Measurements from ENCODE around the gene RYR3.
"Not testable (repeated sequence)": the region's sequence is repeated elsewhere in the genome, so short reads cannot be mapped to it uniquely, and the experiment has no call there.

The RYR3 gene

DNA sequence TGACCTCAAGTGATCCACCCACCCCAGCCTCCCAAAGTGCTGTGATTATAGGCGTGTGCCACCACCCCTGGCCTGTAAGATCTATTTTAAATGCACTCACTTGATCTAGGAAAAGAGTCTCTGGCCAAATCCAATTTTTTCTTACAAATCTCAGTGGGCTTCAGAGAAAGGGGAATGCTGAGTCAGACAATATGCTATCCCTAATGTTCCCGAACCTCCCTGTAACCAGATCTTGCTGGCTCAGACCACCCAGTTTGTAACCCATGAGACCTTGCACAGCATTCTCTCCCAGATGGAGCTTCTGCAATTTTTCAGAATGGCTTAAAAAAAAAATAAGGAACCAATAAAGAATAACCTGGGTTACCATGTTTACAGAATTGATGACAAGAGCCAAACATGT, 205.8 kb downstream of the RYR3 start:
- DNase-seq (ENCODE audit: low spot score): no peak

DNA sequence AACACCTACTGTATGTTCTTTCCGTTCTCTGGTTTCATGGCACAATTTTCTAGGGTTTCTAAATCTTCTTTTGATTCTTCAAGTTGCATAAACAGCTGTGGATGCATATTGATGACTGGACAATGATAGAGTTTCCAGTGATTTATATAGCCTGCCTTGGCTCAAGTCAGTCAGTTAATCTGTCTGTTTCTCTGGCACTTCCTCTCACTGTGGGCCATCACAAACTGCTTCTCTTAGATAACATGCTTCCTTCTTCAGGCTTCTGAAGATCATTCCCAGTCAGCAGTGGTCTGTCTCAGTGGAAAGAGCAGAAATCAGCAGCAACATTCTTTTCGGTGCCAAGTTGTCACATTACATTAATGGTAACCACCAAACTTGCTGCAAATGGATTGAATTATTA, 207.2 kb downstream of the RYR3 start:
- DNase-seq (ENCODE audit: low spot score): no peak

DNA sequence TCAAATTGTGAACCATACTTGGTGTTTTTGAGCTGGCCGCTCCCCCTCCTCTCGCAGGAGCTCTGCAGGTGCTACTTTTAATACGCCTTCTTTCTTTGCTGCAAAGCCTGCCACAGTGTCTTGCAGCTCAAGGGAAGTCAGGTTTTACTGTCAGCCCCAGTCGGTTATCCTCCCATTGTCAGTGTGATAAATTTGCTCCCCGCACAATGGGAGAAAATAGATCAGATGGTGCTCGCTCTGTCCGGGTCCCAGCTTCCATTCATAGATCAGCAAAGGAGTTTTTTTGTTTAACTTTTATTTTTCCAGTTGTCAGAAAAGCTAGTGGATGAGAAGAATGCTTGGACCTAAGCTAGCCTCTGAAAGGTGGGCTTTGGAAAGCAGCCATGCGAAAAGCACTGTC, 207.7 kb downstream of the RYR3 start:
- DNase-seq (ENCODE audit: low spot score): no peak

DNA sequence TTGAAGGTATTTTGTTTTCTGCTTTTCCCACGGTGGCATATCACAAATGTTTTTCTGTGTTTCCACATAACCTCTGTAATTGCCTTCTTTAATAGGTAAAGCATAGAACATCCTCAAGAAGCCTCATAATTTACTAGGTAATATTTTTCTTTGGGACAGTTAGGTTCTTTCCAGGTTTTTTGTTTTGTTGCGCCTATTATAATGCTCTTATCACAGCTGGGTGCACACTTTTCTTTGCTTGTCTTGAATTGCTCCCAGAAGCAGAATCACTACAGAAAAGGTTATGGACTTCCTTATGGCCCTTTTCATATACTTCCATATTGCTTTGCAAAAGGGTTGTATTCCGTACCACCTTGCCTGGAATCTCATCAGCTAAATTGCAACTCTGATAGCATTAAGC, 213.5 kb downstream of the RYR3 start:
- no peak for DNase-seq (ENCODE audit: low spot score)

DNA sequence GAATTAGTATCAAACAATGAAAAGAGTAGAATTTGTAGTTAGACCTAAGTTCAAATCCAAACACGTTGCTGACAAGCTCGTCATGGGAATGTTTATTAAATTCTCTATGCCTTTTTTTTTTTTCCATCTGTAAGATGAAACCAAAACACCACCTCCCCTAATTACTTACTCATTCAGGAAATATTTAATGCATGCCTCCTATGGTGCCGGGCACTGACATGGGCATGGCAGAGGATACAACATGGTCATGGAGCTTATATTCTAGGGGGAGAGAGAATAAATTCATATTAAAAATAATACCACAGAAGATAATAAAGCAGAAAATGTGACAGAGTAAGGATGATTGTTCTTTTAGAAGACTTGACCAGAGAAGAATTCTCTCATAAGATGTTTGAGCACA, 215.8 kb downstream of the RYR3 start:
- no peak for DNase-seq (ENCODE audit: low spot score)

DNA sequence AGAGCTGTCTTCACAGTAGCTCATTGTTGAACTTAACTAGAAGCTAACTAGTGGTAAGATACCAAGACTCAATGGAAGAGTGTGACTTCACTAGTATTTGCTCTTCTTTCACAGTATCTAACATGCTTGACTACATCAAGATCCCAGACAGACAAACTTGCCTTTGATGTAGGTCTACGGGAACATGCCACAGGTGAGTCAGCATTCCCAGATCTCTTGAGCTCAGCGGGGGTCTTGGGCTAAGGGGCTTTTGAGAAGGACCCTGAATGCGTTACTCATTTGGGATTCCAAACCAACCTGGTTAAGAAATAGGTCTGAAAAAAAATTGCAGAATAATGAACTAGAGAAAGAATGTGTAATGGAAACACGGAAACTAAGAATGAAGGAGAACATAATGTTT, 222.4 kb downstream of the RYR3 start:
- no peak for DNase-seq (ENCODE audit: low spot score)

DNA sequence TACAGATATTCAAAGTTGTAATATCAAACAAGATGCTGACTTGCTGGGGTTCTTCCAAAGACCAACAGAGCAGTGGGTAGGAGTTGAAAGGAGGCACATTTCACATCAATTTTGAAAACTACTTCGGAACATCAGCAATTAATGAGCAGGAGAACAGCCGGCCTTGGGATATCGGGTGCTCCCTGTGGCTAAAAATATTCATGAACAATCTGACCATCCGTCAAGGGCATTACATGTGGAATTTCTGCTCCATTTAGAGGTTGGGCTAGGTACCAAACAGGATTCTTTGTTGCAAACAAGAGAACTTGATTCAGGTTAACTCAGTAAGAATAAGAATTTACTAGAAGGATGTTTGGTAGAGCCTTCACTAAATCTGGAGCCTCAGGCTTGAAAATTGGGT, 223.9 kb downstream of the RYR3 start:
- DNase-seq (ENCODE audit: low spot score): no peak

DNA sequence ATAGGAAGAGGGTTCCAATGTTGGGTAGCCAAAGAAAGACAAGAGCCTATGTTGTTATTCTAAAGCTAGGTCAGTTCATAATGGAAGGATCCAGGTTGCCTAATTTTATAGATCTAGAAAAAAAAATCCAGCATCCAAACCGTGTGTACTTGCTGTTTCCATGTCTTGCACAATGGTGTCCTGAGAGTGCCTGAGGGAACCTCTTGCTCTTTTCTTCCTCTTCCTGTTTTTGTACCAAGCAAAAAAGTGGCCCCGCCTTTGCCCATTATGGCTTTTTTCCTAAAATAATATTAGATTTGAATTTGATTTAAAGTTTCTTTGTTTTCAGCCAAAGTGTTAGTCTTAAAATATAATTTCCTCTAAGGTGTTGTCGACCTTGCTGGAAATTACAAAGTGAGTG, 224.4 kb downstream of the RYR3 start:
- DNase-seq (ENCODE audit: low spot score): no peak

DNA sequence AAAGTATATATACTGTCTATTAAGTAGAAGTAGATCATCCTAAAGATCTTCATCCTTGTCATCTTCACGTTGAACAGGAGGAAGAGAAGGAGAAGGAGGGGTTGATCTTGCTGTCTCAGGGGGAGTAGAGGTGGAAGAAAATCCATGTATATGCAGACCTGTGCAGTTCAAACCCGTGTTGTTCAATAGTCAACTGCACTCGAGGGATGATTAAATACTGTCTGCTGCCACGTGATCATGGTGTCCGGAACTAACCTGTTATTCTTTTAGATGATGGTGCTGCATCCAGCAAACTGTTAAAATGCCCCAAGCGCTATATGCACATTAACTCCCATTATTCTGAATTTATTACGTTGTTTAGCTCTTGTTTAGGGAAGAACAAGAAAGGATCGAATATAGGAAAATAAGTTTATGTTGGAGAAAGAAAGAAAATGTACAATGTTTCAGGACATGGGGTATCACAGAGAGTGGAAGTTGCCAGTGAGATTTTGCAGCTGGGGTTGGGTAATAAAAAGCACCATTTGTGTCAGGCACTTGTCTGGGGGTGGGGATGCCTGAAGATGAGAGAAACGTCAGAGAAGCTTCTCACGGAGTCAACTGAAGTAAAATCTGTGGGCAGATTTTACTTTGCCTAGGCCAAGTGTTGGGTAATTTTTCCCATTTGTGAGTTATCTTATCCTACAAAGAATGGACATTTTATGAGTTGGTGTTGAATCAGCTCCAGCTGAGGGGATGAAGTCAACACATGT, 229.2 kb downstream of the RYR3 start:
- DNase-seq (ENCODE audit: low spot score): no peak

DNA sequence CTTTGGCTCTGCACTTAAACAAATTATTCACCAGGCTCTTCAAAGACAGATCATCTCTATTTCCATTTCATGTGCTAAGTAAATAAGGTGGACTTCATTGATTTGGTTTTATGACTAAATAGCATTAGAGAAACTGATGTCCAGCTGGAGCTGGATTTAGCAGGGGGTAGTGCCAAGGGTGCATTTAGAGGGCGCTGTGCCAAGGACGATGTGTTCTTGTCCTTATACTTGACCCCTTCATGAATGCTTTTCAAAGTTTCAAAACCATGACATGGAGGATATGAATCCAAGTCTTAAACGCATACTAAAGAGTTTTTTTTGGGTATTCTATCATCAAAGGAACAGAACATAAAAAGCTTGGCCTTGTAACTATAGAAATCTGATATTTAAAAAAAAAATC, 233.2 kb downstream of the RYR3 start:
- DNase-seq (ENCODE audit: low spot score): no peak

DNA sequence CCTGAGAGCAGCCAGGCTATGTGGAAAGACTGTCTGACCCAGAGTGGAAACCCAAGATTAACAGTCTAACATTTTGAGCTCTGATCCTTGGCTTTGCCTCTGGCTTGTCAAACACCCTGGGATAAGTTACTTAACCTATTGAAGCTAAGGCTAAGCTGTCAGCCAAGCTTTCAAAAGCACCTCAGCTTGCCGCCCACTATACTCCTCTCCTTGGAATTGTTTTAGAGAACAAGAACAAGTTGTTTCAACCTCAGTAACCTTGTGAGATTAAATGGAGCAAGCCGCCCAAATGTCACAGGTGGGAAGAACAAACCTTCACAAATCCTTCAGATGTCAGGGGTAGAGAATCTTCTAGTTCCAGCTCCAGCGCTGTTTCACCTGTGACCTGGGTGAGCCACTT, 235.1 kb downstream of the RYR3 start:
- no peak for DNase-seq (ENCODE audit: low spot score)

DNA sequence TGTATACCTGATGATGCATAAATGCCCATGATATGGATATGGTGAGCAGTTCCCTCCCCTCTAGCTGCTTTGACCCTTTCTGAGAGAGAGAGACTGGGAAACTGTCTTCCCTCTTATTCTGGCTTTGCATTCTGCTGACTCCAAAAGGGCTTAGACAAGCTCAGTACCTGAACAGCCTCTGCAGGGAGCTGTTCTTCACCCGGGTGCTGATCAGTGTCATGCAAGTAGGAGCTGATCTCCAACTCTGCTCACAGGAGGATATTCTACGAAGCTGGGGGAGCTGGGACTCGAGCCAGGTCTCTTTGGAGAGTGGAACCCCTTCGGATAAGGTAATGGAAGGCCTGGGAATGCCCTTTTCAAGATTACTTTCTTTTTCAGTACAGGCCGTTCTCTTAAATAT, 237.1 kb downstream of the RYR3 start:
- no peak for DNase-seq (ENCODE audit: low spot score)

DNA sequence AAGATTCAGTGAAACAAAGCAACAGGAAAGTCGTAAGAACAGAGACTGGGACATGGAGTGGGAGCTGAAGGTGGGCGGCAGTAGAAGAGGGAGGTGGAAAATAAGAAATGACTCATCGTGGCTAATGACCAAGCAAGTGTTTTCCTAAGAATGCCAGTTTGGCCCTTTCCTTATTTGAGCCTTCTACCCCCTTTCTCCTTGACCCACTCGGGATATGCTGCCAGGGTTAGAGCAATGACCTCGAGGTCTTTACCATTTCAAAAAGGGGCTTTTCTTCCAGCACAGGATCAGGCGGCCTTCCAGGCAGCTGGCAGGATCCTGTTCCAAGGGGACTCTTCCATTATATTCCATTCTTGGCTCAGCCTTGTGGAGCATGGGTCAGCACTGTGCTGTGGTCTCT, 241.1 kb downstream of the RYR3 start:
- DNase-seq (ENCODE audit: low spot score): no peak

DNA sequence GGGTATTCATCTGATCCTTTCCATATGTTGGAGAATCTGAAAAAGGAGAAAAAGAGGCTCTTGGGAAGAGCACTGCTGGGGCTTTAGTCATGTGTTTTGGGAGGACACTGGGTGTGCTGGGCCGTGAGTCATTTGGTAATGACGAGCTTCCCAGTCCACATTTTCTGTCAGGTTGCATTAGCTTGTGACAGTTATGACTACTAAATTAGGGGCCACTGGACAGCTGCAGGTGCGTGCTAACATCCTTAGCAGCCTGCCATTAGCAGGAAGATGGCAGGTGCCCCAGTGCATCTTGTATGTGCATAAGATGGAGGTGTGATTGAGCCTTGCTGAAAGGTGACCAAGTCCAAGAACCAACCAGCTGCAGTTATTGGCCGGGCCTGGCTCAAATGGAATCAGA, 242.4 kb downstream of the RYR3 start:
- DNase-seq (ENCODE audit: low spot score): no peak

DNA sequence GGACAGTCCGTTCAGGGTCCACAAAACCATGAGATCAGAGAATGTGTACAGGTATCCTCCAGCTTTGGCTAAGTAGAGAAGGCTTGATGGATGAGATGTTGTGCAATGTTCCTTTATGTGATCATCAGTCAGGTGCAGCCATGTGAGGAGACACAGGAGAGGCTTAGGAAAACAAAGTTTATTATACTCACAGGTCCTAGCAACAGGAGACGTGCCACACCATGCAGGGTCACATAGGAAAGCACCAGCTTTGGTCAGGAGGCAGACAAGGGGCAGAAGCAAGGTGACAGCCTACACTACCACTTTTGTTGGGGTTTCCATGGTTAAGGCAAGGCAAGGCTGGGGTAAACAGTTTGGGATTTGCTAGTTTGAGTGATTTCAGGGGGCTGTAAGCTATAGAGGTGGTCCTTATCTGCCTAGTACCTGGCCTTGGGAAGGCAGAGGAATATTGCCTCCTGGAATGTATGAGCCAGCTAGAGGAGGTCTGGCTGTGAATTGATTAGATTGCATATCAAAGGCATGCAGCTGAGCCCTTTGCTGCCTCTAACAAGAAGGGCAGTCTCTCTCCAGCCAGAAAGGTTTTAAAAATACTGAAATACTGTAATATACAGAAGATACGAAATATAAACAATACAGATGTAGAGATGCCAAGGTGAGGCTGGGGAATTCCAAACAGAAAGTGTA, 248.6 kb downstream of the RYR3 start:
- no peak for DNase-seq (ENCODE audit: low spot score)

DNA sequence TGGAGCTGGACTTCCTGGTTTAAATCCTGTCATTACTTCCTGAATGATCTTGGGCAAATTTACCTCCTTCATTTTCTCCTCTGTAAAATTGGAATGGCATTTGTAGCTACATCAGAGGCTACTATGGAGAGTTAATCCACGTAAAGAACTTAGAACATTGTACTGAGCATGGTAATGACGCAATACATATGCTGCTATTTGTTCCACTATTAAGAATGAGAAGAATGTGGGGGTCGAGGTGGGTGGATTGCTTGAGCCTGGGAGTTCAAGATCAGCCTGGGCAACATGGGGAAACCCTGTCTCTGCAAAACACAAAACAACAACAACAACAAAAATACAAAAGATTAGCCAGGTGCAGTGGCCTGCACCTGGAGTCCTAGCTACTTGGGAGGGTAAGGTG, 250.6 kb downstream of the RYR3 start:
- no peak for DNase-seq (ENCODE audit: low spot score)

DNA sequence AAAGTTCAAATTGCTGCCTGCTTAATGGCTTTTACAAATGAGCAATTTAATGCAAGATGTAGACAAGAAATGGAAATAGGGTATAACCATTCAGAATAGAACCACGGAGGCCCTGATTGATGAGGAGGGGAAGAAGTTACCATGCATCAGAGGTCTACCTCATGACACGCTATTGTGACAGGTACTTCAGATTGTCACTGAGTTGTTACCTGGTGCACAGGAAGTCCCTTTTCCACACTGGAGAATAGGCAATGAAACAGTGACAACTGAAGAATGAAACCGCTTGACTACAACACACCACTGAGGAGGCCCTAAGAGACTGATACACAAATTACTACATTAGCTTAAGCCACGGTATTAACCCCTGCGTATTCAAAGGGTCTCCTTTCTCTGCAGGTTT, 251.2 kb downstream of the RYR3 start:
- no peak for DNase-seq (ENCODE audit: low spot score)

DNA sequence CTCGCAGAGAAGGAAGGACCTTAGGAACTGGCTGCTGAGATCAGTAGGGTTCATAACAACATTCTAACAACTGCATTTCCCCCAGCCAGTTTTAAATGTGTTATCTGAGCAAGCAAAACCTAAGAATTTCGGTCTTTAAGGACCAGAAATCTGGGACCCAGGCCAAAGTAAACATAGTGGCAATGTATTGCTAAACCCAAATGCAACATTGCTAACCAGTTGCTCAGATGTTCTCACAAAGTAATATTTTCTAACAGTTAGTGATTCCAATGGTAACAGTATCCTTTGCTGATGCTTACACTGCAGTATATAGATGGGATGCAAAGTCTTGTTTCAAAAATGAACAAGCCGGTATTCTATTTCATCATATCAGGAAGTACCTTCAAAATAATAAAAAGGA, 254.3 kb downstream of the RYR3 start:
- no peak for DNase-seq (ENCODE audit: low spot score)

DNA sequence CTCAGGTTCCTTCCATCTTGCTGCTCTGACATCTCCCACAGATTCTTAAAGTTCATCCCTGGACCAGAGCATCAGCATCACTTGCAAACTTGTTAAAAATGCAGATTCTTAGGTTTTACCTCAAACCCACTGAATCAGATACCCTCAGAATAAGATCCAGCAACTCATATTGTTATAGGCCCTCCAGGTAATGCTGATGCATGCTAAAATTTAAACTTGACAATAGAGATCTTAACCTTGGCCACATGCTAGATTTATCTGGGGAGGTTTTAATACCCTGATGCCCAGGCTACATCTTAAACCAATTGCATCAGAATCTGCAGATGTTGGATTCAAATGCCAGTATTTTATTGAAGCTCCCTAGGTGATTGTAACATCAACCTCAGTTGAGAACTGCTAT, 256.9 kb downstream of the RYR3 start:
- DNase-seq (ENCODE audit: low spot score): no peak

DNA sequence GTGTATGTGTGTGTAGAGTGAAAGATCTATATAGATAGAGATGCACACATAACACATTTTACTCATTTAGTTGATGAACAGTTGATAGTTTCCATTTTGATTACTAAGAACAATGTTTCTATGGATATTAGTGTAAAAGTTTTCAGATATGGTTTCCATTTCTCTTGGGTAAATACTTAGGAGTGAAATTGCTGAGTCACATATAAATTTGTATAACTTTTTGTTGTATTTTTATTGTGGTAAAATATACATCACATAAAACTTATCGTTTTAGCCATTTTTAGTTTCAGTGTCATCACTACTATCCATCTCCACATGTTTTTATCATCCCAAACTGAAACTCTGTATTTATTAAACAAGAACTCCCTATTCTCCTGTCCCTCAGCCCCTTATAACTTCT, 258.3 kb downstream of the RYR3 start:
- no peak for DNase-seq (ENCODE audit: low spot score)

DNA sequence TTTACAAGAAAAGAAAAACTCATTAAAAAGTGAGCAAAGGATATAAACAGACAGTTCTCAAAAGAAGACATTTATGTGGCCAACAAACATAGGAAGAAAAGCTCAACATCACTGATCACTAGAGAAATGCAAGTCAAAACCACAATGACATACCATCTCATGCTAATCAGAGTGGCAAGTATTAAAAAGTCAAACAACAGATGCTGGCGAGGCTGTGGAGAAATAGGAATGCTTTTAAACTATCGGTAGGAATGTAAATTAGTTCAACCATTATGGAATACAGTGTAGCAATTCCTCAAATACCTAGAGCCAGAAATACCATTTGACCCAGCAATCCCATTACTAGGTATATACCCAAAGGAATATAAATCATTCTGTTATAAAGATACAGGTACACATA, 267.1 kb downstream of the RYR3 start:
- not testable (repeated sequence) for DNase-seq (ENCODE audit: low spot score)

DNA sequence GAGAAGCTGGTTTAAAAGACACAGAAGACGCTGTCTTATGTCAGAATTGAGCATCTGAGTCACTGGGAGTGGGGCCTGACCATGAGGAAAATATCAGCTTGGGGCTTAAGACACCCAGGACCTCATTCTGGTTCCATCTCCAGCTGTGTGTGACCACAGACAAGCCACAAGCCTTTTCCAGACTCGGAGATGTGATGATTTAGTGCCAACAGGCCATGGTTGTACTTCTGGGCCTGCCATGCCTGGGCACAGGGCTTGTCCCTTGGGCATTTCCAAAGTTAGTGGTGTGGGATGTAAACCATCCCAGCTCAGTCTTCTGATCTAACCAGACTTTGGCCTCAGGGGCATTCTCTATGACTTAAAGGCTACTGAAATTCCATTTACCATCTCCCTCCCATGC, 269.8 kb downstream of the RYR3 start:
- no peak for DNase-seq (ENCODE audit: low spot score)

DNA sequence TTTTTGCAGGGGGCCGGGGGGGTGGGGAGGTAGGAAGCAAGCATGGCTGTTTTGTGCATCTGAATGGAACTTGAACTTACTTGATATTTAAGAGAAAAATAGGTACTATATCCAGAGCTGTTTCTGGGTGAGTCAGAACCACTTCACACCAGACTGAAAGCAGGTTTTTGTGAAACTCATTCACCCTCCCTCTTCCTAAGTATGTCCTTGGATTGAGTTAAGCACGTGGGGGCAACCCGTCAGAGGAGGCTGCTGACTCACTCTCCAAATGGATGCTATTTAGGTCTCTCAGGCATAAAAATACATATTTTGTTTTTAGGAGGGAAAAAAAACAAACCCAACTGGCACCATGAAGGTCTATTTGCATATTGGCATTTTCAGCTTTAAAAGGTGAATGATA, 270.3 kb downstream of the RYR3 start:
- no peak for DNase-seq (ENCODE audit: low spot score)

DNA sequence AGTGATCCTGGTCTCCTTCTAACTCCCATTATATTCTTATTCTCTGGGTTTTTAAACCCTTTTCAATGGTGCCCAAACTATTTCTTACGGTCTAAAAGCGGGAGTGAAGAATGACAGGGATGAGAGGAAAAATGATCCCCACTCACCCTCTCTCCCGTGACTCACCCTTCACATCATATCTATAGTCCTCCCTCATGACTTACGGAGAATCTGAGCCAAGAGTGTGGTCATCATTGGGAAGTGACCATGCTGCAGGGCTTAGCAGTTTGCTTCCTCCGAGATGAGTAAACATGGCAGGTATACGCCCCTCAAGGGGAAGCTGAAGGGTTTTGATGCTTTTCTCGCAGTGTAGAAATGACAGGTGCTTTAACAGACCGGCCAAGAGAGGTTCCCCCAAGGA, 274.0 kb downstream of the RYR3 start:
- no peak for DNase-seq (ENCODE audit: low spot score)

Data from hepatic stellate cell (primary cell).